Brain microvascular endothelial cell (primary cell): Measurements from ENCODE around the gene SUGP2.
A peak's percentile ranks its signal among the peaks of the same experiment; 100 is the strongest.

Experiments used
- DNase-seq: peaks from one replicate; pipeline ENCODE4 v3.0.0-alpha.2; 2020
- H3K27ac ChIP-seq: fragments of 250-450 bp; sonication (Bioruptor Pico); 2 replicates; pipeline ENCODE4 v1.5.1; 2020; ENCODE audit warnings: mild to moderate bottlenecking, moderate library complexity
- H3K27me3 ChIP-seq: fragments of 250-450 bp; sonication (Bioruptor Pico); replicated peaks from 2 replicates; pipeline ENCODE4 v1.5.1; 2020; ENCODE audit warnings: mild to moderate bottlenecking
- H3K36me3 ChIP-seq: fragments of 250-450 bp; sonication (Bioruptor Pico); replicated peaks from 2 replicates; pipeline ENCODE4 v1.5.1; 2020; ENCODE audit warnings: mild to moderate bottlenecking
- H3K4me3 ChIP-seq: 2 replicates; pipeline ENCODE4 v1.5.1; 2011; ENCODE audit warnings: low read depth, mild to moderate bottlenecking, control low read depth, low read length, moderate library complexity
- in situ Hi-C: cut with HindIII; loops from 2 replicates; pipeline ENCODE4 v1.10.0; 2017; ENCODE audit warnings: low sequenced_read_pairs, low pct_ligation_motif_present
- TF ChIP-seq, protein P1 (sequence below): IDR thresholded peaks from 2 replicates; pipeline ENCODE4 v1.5.1; 2011; ENCODE audit warnings: low read depth, mild to moderate bottlenecking, moderate library complexity, low read length, control low read depth, inconsistent platforms; ENCODE audit errors: missing control alignments

The SUGP2 gene

DNA sequence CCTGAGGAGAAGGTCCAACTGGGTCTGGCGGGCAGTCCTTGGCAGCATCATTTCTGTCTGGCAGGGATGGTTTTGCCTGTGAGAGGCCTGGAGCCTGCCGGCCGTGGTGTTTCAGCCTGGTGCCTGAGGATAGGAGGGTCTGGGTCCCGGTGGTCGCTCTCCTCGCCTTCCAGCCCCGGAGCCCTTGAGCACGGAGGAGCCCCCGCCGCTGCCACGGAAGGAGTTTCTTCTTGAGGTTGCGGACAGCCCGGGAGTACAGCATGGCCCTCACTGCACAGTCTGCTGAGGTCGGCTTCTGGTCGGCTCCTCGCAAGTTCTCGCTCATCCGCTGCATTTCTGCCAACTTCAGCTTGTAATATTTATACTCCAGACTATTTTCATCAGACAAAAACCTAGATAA, 23.4 kb downstream of the SUGP2 start:
- H3K36me3 ChIP-seq: peaks cover 75% of the 10 kb centered on the region
- no peak overlapping the region for H3K27ac ChIP-seq
- in situ Hi-C loops: no loop called here
- no peak for DNase-seq
- no peaks in the 10 kb centered on the region for H3K27me3 ChIP-seq
- H3K4me3 ChIP-seq: no peak overlapping the region
- TF ChIP-seq, protein P1, sequence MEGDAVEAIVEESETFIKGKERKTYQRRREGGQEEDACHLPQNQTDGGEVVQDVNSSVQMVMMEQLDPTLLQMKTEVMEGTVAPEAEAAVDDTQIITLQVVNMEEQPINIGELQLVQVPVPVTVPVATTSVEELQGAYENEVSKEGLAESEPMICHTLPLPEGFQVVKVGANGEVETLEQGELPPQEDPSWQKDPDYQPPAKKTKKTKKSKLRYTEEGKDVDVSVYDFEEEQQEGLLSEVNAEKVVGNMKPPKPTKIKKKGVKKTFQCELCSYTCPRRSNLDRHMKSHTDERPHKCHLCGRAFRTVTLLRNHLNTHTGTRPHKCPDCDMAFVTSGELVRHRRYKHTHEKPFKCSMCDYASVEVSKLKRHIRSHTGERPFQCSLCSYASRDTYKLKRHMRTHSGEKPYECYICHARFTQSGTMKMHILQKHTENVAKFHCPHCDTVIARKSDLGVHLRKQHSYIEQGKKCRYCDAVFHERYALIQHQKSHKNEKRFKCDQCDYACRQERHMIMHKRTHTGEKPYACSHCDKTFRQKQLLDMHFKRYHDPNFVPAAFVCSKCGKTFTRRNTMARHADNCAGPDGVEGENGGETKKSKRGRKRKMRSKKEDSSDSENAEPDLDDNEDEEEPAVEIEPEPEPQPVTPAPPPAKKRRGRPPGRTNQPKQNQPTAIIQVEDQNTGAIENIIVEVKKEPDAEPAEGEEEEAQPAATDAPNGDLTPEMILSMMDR: no peak

DNA sequence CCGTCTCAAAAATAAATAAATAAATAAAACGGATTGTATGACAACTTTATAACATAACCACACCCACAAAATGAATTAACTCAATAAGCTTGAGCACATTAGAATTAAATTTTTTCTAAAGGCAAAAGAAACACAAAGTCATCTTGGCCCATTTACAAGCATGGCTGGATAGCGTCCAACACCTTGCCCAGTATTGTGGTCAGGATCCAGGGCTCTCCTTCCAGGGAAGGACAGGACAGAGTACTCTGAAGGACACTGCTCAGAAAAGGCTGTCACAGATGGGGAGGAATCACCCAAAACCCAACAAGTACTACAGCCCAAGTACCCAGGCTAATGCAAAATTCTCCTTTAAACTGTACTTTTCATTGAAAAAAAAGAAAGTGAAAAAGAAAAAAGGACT, 27.1 kb downstream of the SUGP2 start:
- Histone ChIP-seq H3K4me3 (no peak overlapping the region), H3K36me3 (peaks cover 83% of the 10 kb centered on the region), H3K27me3 (no peaks in the 10 kb centered on the region), H3K27ac (no peak overlapping the region)
- DNase-seq: no peak
- in situ Hi-C loops: no loop called here
- TF ChIP-seq, protein P1: no peak

DNA sequence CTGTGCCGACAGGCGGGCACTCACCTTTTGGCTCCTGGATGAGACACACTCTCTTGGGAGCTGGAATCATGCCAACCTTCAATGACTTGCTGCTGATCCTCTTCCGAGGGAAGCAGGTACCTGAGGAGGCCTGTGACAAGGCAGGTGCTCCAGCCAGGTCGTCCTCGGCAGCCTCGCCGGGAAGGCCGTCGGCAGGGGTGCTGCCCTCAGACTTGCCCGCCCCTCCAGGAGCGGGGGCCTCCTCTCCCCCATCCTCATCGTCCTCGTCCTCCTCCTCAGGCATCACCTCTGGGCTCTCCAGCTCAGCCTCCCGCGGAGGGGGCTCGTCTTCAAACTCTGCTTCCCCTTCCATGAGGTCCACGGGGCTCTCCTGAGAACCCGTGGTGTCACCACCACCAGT, 29.2 kb downstream of the SUGP2 start:
- Histone ChIP-seq H3K27ac (no peak overlapping the region), H3K27me3 (no peaks in the 10 kb centered on the region), H3K4me3 (no peak overlapping the region), H3K36me3 (peaks cover 77% of the 10 kb centered on the region)
- DNase-seq: no peak
- TF ChIP-seq, protein P1: no peak
- in situ Hi-C loops: no loop called here

DNA sequence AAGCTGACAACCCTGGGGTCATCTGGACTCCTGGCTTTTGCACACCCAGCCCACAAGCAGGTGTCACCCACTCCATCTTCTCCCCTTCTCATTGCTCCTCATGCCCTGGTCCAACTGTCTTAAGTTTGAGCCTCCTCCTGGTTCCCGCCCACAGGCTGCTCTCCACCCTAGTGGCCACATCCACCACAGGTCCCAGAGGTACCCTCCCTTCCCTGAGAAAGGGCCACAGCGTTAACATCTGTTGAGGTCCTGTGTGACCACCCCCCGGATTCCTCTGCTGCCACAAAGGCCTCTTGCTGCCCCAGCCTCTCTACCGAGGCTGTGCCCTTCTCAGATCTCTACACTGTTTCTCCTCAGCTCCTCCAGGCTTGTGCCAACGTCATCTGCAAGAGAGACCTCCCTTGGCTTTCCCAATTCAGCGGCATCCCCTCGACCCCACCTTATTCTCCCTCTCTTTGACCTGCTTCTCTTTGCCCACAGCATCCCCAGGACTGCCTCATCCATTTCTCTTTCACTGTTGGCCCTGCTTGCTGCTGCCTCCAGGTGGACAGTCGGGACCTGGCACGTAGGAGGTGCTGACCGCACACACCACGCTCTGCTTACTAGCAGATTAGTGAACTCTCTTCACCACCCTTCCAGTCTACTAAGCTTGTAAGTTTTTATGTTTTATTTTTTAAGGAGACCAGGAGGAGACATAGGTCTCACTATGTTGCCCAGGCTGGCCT, 33.3 kb downstream of the SUGP2 start:
- H3K4me3 ChIP-seq: no peak overlapping the region
- H3K36me3 ChIP-seq: peaks cover 64% of the 10 kb centered on the region
- TF ChIP-seq, protein P1: peak; percentile 54
- no peaks in the 10 kb centered on the region for H3K27me3 ChIP-seq
- DNase-seq: no peak
- in situ Hi-C loops: no loop called here
- no peak overlapping the region for H3K27ac ChIP-seq

DNA sequence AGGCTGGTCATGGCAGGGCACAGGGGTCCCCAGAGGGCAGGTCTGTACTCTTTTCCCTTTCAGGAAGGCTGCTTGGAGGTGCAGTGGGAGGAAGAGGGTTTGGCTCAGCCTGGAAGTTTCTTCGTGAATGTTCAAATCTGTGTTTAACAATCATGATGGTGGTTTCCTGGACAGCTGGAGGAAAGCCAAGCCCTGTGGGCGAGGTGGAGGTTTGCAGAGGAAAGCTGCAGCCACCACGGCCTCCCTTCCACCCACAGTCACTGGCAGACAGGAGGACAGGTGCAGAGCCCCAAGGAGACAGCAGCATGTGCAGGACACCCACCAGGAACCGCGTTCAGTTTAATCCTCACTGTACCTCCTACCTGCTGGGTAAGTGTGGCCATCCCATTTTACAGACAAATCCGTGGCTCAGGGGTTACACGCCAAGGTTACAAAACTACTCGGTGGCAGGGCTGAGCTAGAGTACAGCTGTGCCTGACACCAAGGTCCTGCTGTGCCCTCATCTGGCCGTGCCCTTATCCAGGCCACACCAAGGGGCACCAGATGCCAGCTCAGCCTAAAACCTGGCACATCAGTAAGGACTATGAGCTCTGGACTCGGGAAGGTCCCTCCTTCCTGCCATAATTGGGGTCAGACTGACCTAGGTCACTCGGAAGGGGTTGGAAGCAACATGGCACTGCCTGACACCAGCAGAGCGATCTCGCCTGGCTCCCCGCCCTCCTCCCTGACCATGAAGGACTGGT, 34.1 kb downstream of the SUGP2 start:
- no peak overlapping the region for H3K4me3 ChIP-seq
- H3K27ac ChIP-seq: no peak overlapping the region
- DNase-seq: no peak
- peaks cover 61% of the 10 kb centered on the region for H3K36me3 ChIP-seq
- in situ Hi-C loops: no loop called here
- H3K27me3 ChIP-seq: no peaks in the 10 kb centered on the region
- TF ChIP-seq, protein P1: no peak
